OCI-LY1 (cell line): Measurements from ENCODE around the gene DDX10.

Experiments
- H2AFZ ChIP-seq: fragments of 200-600 bp; sonication (generic), shearing (Covaris generic); 2 replicates; pipeline ENCODE4 v1.6.0; 2014; ENCODE audit warnings: antibody characterized with exemption, mild to moderate bottlenecking, low read length
- H3F3A ChIP-seq: fragments of 200-600 bp; sonication (generic), shearing (Covaris generic); 2 replicates; pipeline ENCODE4 v1.6.0; 2014; ENCODE audit warnings: mild to moderate bottlenecking, antibody characterized with exemption, low read length, moderate library complexity; ENCODE audit not compliant: insufficient read depth
- H3K27ac ChIP-seq: fragments of 200-600 bp; sonication (generic); 2 replicates; pipeline ENCODE4 v1.5.1; 2014; ENCODE audit warnings: low read length, mixed run types, mild to moderate bottlenecking, low read depth; ENCODE audit not compliant: poor library complexity, severe bottlenecking
- H3K27me3 ChIP-seq: fragments of 200-600 bp; sonication (generic); 2 replicates; pipeline ENCODE4 v1.6.0; 2014; ENCODE audit warnings: antibody characterized with exemption, mild to moderate bottlenecking, low read length, moderate library complexity; ENCODE audit not compliant: insufficient read depth
- H3K36me3 ChIP-seq: fragments of 200-600 bp; sonication (generic); 2 replicates; pipeline ENCODE4 v1.6.1; 2014; ENCODE audit warnings: mild to moderate bottlenecking, antibody characterized with exemption, low read length, moderate library complexity, mixed read lengths; ENCODE audit not compliant: insufficient read depth
- H3K4me1 ChIP-seq: fragments of 200-600 bp; sonication (generic); 2 replicates; pipeline ENCODE4 v1.5.1; 2014; ENCODE audit warnings: mild to moderate bottlenecking, low read length, moderate library complexity; ENCODE audit not compliant: insufficient read depth, severe bottlenecking
- H3K4me2 ChIP-seq: fragments of 200-600 bp; sonication (generic), shearing (Covaris generic); 2 replicates; pipeline ENCODE4 v1.6.1; 2014; ENCODE audit warnings: low read length
- H3K4me3 ChIP-seq: fragments of 200-600 bp; sonication (generic); 2 replicates; pipeline ENCODE4 v1.5.1; 2014; ENCODE audit warnings: low read length, low read depth, mild to moderate bottlenecking, mixed read lengths; ENCODE audit not compliant: poor library complexity, severe bottlenecking
- H3K79me2 ChIP-seq: fragments of 200-600 bp; shearing (Covaris generic); 2 replicates; pipeline ENCODE4 v1.6.1; 2016; ENCODE audit warnings: mixed run types, low read length, mixed read lengths; ENCODE audit not compliant: insufficient read depth
- H3K9ac ChIP-seq: fragments of 200-600 bp; sonication (generic), shearing (Covaris generic); 2 replicates; pipeline ENCODE4 v1.6.1; 2014; ENCODE audit warnings: mild to moderate bottlenecking, low read length, mixed read lengths
- H3K9me2 ChIP-seq: fragments of 200-600 bp; sonication (generic), shearing (Covaris generic); 2 replicates; pipeline ENCODE4 v1.6.1; 2014; ENCODE audit warnings: low read depth, mild to moderate bottlenecking, low read length, mixed read lengths
- H3K9me3 ChIP-seq: fragments of 200-600 bp; shearing (Covaris generic); 2 replicates; pipeline ENCODE4 v1.6.1; 2014; ENCODE audit warnings: low read length, mixed read lengths
- H4K20me1 ChIP-seq: fragments of 200-600 bp; sonication (generic), shearing (Covaris generic); 2 replicates; pipeline ENCODE4 v1.6.0; 2016; ENCODE audit warnings: mild to moderate bottlenecking, low read length; ENCODE audit not compliant: insufficient read depth
- EZH2 ChIP-seq: fragments of 200-600 bp; sonication (generic), shearing (Covaris generic); IDR thresholded peaks from 2 replicates; pipeline ENCODE4 v1.8.0; 2017; ENCODE audit warnings: borderline replicate concordance, mixed run types, mild to moderate bottlenecking, antibody characterized with exemption, low read length, moderate library complexity, mixed read lengths
- TF ChIP-seq, protein P1 (sequence below): fragments of 200-600 bp; sonication (generic), shearing (Covaris generic); IDR thresholded peaks from 2 replicates; pipeline ENCODE4 v1.5.1; 2017; ENCODE audit warnings: mild to moderate bottlenecking, antibody characterized with exemption, low read length, moderate library complexity, mixed read lengths

The DDX10 gene

DNA sequence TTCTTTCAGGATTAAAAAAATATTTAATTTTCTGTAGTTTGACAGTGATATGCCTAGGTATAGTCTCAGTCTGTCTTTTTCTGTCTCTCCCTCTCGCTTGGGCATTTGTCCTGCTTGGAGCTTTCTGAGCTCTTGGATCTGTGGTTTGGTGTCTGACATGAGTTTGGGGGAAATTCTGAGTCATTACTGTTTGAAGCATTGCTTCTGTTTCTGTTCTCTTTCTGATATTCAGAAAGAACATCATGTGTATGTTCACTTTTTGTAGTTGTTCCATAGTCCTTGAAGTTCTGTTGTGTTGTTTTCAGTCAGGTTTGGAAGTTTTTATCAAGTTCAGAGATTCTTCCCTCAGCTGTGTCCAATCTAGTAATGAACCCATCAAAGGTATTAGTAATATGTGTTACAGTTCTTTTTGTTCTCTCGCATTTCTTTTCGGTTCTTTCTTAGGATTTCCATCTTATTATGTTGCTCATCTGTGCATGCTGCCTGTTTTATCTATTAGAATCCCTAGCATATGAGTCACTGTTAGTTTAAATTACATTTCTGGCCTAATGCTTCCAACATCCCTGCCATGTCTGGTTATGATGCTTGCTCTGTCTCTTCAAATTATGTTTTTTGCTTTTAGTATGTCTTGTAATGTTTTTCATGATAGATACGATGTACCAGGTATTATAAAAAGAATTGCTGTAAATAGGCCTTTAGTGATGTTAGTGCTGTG lies 48.4 kb downstream of the DDX10 start:
- no peak for TF ChIP-seq EZH2
- TF ChIP-seq, protein P1, sequence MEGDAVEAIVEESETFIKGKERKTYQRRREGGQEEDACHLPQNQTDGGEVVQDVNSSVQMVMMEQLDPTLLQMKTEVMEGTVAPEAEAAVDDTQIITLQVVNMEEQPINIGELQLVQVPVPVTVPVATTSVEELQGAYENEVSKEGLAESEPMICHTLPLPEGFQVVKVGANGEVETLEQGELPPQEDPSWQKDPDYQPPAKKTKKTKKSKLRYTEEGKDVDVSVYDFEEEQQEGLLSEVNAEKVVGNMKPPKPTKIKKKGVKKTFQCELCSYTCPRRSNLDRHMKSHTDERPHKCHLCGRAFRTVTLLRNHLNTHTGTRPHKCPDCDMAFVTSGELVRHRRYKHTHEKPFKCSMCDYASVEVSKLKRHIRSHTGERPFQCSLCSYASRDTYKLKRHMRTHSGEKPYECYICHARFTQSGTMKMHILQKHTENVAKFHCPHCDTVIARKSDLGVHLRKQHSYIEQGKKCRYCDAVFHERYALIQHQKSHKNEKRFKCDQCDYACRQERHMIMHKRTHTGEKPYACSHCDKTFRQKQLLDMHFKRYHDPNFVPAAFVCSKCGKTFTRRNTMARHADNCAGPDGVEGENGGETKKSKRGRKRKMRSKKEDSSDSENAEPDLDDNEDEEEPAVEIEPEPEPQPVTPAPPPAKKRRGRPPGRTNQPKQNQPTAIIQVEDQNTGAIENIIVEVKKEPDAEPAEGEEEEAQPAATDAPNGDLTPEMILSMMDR = no peak
- no peak overlapping the region for H3K9ac ChIP-seq
- H3K4me3 ChIP-seq = no peak overlapping the region
- no peaks in the 10 kb centered on the region for H3K27me3 ChIP-seq
- peaks cover 5% of the 10 kb centered on the region; the same call in 1 of the 2 replicates for H3K79me2 ChIP-seq
- H4K20me1 ChIP-seq = no peaks in the 10 kb centered on the region
- H3K4me1 ChIP-seq = no peaks in the 10 kb centered on the region
- no peaks in the 10 kb centered on the region for H3K9me2 ChIP-seq
- H3K36me3 ChIP-seq = peaks cover 86% of the 10 kb centered on the region
- H2AFZ ChIP-seq = no peak overlapping the region
- H3F3A ChIP-seq = no peaks in the 10 kb centered on the region
- H3K9me3 ChIP-seq = 0 out of 2 replicates have a peak, but pooled peaks cover 11% of the 10 kb centered on the region
- no peak overlapping the region for H3K27ac ChIP-seq
- H3K4me2 ChIP-seq = no peak overlapping the region

DNA sequence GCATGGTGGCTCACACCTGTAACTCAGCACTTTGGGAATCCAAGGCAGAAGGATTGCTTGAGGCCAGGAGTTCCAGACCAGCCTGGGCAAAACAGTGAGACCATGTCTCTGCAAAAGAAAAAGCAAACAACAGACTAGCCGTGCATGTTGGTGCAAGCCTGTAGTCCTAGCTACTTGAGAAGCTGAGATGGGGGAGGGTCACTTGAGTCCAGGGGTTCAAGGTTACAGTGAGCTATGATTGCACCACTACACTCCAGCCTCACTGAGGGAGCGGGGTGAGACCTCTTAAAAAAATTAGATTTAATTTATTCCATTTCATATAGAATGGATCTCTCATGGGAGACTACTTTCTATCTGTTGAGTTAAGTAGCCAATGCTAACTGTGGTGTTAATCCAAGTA lies 50.4 kb downstream of the DDX10 start:
- Histone ChIP-seq H3K4me1 (no peaks in the 10 kb centered on the region), H3K4me2 (no peak overlapping the region), H4K20me1 (no peaks in the 10 kb centered on the region), H3K79me2 (peaks cover 5% of the 10 kb centered on the region; the same call in 1 of the 2 replicates), H3K36me3 (peaks cover 83% of the 10 kb centered on the region), H3K9me3 (0 out of 2 replicates have a peak, but pooled peaks cover 5% of the 10 kb centered on the region), H2AFZ (no peak overlapping the region), H3K9ac (no peak overlapping the region), H3K27me3 (no peaks in the 10 kb centered on the region), H3K9me2 (no peaks in the 10 kb centered on the region), H3F3A (no peaks in the 10 kb centered on the region), H3K27ac (no peak overlapping the region), H3K4me3 (no peak overlapping the region)
- no peak for TF ChIP-seq EZH2
- TF ChIP-seq, protein P1 = no peak

DNA sequence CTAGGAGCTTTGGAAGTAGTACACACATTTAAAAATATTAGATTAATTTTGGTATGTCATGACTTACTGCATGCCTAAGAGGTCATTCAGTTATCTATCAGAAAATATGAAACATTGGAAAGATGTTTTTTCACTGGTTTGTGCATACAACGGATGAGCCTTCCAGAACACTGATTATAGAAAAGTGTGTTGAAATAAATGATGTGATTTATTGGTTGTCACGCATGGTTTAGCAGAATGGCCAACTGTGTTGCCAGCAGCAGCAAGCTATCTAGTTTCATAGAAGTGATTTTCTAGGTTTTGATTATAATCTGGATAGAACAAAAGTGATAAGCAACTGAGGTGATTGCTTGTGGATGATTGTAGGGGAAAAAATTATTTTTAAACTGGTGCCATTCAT lies 53.6 kb downstream of the DDX10 start:
- H3K4me3 ChIP-seq = no peak overlapping the region
- no peaks in the 10 kb centered on the region for H3K9me2 ChIP-seq
- no peaks in the 10 kb centered on the region for H4K20me1 ChIP-seq
- H3K4me2 ChIP-seq = no peak overlapping the region
- no peaks in the 10 kb centered on the region for H3K9me3 ChIP-seq
- H3K27me3 ChIP-seq = no peaks in the 10 kb centered on the region
- H3K27ac ChIP-seq = no peak overlapping the region
- no peak overlapping the region for H3K9ac ChIP-seq
- H2AFZ ChIP-seq = no peak overlapping the region
- TF ChIP-seq, protein P1 = no peak
- TF ChIP-seq EZH2 = no peak
- H3K36me3 ChIP-seq = peaks cover 86% of the 10 kb centered on the region
- H3F3A ChIP-seq = no peaks in the 10 kb centered on the region
- no peaks in the 10 kb centered on the region for H3K4me1 ChIP-seq
- H3K79me2 ChIP-seq = no peaks in the 10 kb centered on the region
